Measurements from ENCODE around the gene GPC3. TPM values are rescaled to one million over a fixed set of nuclear protein-coding genes. Genes with fewer than 3 reads are reported as not detected.

GPC3 gene
- total RNA-seq, 1 donor, result not detected

DNA sequence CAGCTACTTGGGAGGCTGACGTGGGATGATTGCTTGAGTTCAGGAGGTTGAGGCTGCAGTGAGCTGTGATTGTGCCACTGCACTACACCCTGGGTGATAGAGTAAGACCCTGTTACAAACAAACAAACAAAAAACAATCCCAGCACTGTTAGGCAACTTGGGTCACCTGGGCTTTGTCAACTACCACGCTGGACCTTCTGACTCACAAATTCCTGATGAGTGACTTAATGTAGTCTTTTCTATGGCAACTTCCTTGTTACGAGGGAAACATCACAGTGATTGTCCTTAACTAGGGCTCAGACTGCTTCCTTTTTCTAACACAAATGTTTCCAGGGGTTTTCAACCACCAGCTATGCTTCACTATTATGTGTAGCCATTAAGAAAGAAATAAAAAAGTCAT lies 441.3 kb downstream of the GPC3 start:
- DNase-seq (ENCODE audit: low read depth), result peak; percentile 36
- no peak overlapping the region for H3K4me3 ChIP-seq (ENCODE audit: low read depth, low read length)
- no peak for TF ChIP-seq CTCF (IDR thresholded peaks at IDR 0.05; ENCODE audit: insufficient read depth, low read depth, low read length)

GRCh38 chrX:133543654-133544053 lies 441.7 kb downstream of the GPC3 start:
- no peak overlapping the region for H3K4me3 ChIP-seq (ENCODE audit: low read depth, low read length)
- TF ChIP-seq CTCF (IDR thresholded peaks at IDR 0.05; ENCODE audit: insufficient read depth, low read depth, low read length), result no peak
- DNase-seq (ENCODE audit: low read depth), result no peak

- no peak for DNase-seq (ENCODE audit: low read depth)
- no peak overlapping the region for H3K4me3 ChIP-seq (ENCODE audit: low read depth, low read length)
- no peak for TF ChIP-seq CTCF (IDR thresholded peaks at IDR 0.05; ENCODE audit: insufficient read depth, low read depth, low read length)
These were observed 442.9 kb downstream of the GPC3 start for GRCh38 chrX:133542476-133542875.

DNA sequence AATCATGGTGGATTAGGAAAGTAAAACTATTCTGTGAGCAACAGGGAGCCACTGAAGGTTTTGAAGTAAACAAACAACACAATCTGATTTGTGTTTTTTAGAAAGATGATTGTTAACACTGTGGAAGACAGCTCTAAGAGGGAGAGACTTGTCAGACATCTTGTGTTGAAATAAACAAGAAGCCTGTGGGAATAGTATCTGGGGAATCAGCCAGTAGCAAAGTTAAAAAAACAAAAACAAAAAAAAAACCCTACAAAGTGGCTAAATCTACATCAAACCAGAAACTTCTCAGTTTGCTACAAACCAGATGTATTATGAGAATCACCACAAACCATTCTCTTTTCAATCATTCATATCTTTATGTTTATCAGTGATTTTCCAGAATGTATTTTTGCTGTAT lies 444.4 kb downstream of the GPC3 start:
- no peak overlapping the region for H3K4me3 ChIP-seq (ENCODE audit: low read depth, low read length)
- DNase-seq (ENCODE audit: low read depth), result peak; percentile 4
- TF ChIP-seq CTCF (IDR thresholded peaks at IDR 0.05; ENCODE audit: insufficient read depth, low read depth, low read length), result no peak

DNA sequence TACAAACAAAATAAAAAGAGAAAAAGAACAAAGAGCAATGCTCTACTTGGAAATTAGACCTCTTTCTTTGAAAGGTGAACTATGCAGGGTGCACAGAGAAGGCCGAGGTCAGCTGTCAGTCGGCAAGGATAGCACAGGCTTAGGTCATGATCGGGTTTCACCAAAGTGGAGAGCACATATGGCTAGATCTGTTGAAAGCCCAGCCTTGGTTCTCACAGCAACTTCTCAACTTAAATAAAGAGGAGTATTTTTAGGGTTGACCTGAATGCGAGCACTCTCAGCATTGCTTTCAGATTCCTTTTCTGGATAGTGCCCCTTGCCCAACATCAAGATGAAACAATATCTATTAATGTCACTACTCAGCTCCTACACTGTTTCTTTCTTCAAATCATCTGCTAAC lies 447.2 kb downstream of the GPC3 start:
- TF ChIP-seq CTCF (IDR thresholded peaks at IDR 0.05; ENCODE audit: insufficient read depth, low read depth, low read length), result no peak
- no peak overlapping the region for H3K4me3 ChIP-seq (ENCODE audit: low read depth, low read length)
- DNase-seq (ENCODE audit: low read depth), result no peak

GRCh38 chrX:133537142-133537541 lies 448.3 kb downstream of the GPC3 start:
- H3K4me3 ChIP-seq (ENCODE audit: low read depth, low read length), result no peak overlapping the region
- no peak for TF ChIP-seq CTCF (IDR thresholded peaks at IDR 0.05; ENCODE audit: insufficient read depth, low read depth, low read length)
- no peak for DNase-seq (ENCODE audit: low read depth)

GRCh38 chrX:133535066-133535465 lies 450.3 kb downstream of the GPC3 start:
- TF ChIP-seq CTCF (IDR thresholded peaks at IDR 0.05; ENCODE audit: insufficient read depth, low read depth, low read length), result no peak
- H3K4me3 ChIP-seq (ENCODE audit: low read depth, low read length), result no peak overlapping the region
- no peak for DNase-seq (ENCODE audit: low read depth)
